NCI-H187 (cell line): ENCODE results near the gene FNDC5.

Source experiments
- DNase-seq, 2 experiments: peaks; one replicate each; lab custom pipeline; 2025; lab: John Stamatoyannopoulos, UW

FNDC5 gene

GRCh38 chr1:32884032-32884372 lies 13.3 kb upstream of the FNDC5 start:
- DNase-seq: no peak

DNA sequence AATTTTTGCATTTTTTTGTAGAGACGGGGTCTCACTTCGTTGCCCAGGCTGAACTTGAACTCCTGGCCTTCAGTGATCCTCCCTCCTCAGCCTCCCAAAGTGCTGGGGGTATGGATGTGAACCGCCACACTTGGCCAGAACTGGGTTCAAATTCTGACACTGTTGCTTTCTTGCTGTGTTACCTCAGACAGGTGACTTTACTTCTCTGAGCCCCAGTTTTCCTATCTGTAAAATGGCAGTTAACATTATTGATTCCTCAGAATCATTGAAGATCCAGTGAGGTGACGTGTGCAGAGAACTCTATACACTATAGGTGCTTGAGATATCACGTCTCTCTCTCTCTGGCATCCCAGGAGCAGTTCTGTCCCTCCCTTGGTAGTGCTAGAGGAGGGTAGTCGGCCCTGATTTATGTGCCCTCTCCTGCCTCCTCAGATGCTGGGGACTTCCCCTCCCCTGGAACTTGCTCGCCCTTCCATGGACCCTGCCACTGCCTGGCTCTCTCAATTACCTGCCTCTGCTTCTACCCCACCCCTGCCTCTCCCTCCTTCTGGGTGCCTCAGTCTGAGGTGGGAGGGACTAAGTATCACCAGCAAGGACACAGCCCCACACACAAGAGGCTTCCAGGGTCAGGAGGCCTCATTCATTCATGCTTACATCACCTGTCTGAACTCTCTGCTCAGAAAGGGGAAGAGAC lies 12.8 kb upstream of the FNDC5 start:
- no peak for DNase-seq

DNA sequence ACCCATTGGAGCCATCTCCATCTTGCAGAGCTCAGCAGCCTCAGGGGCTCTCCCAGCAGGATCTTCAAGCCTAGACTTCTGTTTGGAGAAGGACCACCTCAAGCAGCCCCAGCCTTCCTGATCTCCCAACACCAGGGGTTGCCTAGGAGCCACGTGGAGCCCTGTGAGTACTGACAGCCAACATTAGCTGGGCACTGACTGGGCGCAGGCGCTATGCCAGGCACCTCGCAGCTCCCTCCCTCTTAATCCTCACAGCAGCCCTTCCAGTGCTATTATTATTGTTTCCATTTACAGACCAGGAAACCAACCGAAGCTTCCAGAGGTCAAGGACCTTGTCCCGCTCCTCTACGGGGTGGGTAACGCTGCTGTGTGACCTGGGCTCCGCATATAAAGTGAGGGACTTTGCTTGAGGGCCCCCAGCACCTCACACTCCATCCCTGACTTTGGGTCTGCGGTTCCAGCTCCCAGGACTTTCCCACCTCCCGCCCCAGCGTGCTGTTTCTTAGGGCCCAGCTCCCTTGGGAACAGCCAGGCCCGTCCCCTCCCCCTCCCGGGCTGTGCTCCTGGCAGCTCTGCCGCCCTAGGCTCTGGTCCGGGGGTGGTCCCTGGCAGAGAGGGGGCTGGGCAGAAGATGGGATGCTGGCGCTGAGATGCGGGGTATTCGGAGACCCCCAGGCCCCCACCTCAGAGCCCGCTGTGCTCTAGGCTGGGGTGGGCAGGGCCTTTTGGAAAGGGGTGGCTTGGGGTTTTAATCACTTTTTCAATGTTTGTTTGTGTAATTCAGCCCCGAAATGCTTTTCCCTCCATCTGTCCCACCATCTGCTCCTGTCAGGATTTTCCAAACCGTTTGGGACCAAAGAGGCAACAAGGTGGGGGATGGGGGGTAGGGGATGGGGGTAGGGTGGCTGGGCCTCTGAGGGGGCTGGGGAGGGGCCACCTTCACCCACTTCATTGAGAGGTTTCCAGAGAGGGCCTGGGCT lies 11.4 kb upstream of the FNDC5 start:
- no peak for DNase-seq

- DNase-seq: no peak
These were observed 10.6 kb upstream of the FNDC5 start for GRCh38 chr1:32881291-32881690.

- DNase-seq: no peak
These were observed 7.9 kb upstream of the FNDC5 start for GRCh38 chr1:32878637-32879041.

DNA sequence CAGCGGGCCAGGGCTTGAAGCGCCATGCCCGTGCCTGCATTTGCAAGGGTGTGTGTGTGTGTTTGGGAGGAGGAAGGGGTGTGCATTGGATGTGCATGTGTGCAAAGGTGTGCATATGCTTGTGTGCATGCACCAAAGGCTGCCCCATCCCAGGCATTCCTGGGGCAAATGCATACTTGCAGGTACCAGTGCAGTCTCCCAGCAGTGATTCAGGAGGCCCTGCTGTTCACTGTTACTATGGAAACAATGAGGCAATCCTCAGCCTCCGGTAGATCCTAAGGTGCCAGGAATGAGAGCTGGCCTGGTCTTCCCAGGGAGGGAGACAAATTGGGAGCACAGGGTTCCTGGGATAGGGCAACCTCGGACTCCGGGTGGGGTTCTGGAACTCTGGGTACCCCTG lies 7.5 kb upstream of the FNDC5 start:
- DNase-seq: no peak

GRCh38 chr1:32877211-32878110 lies 6.7 kb upstream of the FNDC5 start:
- no peak for DNase-seq

DNA sequence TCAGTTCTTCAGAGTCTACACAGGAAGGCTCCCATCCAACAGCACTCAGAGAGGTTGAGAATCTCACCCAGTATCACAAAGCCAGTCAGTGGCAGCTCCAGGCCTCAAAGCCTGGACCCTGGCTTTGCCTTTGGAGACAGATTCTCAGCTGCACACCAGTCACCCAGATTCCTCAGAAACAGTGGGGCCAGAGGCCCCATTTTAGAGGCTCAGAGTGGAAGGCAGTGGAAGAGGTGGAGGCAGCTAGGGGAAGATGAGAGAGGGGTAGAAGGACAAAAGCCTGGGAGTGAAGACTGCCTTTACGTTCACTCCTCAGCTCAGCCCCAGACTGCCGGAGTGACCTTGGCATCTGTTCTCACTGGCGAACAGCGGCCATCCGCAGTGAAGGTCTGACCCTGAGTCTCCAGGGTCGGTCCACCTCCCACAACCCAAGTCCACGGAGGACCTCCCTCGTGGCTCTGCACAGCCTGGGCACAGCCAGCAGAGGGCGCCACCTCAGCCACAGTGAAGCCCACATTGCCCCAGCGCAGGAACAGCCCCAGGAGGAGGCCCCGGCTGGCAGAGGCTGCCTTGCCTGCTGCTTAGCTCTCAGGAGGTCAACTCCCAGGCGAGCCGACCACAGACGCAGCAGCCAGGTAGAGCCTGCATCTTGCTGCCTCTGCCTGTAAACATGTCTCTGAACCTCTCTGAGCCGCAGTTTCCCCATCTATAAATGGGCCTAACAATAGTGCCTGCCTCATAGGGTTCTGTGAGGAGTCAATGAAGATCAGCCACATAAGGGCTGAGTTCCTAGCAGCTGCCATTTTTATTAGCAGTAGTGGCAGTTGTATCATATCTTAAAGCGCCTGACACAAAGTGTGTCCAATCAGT lies 5.9 kb upstream of the FNDC5 start:
- peak in 1 of 2 experiments; percentile 17 for DNase-seq

DNA sequence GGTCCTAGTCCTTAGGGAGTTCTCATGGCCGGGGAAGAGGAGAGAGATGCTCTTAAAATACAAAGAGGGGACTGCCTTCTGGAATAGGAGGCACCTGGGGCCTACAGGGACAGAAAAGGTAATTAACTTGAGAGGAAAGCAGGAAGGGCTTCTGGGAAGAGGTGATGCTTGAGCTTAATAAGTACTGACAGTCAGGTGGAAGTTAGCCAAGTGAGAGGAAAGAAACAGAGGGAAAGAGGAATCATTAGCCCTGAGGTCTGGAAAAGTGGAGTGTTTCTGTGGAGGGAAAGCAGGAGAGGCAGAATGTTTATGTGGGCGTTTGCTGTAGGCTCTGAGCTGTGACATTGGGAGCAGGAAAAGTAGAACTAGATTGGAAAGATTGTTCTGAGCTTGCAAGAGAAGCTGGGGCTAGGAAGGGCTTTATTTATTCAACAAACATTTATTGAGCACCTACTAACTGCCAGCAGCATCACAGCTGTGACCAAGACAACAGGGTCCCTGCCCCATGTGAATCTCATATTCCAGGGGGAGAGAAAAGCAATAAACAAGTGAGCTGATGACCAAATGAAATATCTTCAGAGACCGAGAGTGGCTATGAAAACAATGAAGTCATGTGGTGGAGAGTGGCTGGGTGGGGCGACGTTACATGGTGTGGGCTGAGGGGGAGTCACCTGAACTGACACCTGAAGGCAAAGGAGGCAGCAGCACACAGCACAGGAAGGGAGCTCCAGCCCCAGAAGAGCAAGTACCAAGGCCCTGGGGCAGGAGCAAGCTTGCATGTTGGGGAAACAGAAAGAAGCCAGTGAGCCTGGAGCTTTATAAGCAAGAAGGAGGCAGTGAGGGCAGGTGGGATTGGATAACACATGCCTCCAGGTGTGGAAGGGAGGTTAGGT lies 4.4 kb upstream of the FNDC5 start:
- DNase-seq: no peak

- no peak for DNase-seq
These were observed 2.8 kb upstream of the FNDC5 start for GRCh38 chr1:32873484-32873883.

DNA sequence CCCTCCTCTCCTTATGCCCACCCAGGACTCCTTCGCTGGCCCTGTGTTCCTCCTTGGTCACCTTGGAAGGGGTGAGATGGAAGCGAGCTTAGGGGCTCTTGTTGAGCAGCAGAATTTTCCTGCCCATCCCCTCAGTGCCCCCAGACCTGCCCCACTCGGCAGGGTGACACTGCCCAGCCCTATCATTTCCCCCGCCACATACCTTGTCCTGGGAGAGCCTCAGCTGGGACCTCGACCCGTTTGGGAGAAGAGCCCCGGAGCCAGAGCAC lies 1.4 kb upstream of the FNDC5 start:
- no peak for DNase-seq

- DNase-seq: no peak
These were observed 866 bp upstream of the FNDC5 start for GRCh38 chr1:32871364-32872191.

DNA sequence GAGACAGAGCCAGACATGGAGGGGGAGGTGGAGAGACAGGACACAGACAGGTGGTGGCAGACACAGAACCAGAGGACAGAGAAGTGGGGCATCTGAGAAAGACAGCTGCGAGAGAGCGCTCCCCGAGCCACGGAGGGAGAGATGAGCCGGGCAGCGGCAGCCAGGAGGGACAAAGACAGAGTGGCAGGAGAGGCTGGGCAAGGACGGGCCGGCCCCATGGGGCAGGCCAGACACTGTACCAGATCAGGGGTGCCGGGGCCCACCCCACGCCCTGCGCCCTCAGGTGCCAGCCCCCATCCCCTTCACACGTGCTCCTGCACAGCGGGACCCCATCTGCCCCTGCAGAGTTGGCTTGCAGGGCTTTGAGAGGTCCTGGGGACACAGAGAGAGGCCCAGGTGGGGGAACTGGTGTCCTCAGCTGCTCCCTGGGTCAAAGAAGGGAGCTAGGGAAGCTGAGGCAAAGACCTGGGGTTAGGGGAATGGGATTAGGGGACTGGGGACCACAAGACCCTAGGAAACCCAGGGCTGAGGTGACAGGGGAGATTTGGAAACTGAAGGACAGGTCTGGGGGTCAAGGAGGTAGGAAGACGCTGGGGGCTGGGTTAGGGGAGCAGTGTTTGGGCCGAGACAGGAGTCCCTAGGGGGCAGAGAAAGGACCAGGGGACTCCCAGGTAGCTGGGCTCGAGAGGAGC lies 643 bp downstream of the FNDC5 start:
- DNase-seq: no peak

DNA sequence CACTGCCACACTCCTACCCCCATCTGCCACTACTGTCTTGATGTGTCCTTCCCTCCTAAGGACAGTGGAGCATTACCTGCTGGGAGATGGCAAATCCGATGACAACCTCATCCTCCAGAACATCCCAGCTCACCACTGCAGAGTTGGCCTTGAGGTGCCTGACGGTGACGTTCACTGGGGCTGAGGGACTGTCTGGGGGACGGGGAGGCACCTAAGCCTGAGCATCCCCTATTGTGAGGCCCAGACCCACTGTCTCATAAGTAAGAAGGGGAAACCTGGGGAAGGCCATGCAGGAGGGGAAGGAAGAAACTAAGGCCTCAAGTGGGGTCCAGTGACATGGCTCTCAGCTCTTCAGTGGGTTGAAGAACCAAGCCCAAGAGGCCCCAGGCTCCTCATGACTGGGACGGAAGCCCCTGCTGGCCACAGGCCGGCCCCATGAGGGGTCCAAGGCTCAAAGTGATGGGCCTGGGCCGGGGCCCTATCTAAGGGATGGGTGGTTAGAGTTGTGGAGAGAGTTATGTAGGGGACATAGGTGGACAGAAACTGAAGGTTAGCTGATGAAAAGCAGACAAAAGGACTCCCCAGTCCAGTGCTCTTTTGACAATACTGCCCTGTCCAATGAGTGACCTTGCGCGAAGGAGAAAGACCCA lies 1.8 kb downstream of the FNDC5 start:
- no peak for DNase-seq

- DNase-seq: no peak
These were observed 2.6 kb downstream of the FNDC5 start for GRCh38 chr1:32868085-32868484.

DNA sequence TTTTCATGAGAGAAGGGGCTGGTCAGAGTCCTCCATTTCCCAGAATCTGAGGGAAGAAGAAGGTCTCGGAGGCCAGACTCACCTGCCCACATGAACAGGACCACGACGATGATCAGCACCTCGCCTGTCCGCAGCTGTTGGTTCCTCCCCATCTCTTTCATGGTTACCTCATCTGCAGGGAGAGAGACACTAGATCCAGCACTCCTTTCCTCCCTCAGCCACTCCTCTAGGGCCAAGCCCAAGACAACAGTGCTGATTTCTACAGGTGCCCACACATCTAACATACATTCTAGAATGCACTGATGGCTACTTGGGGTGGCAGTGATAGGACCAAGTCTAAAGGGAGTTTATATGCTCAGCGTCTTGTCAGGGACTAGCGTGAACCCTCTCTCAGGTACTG lies 3.0 kb downstream of the FNDC5 start:
- no peak for DNase-seq

DNA sequence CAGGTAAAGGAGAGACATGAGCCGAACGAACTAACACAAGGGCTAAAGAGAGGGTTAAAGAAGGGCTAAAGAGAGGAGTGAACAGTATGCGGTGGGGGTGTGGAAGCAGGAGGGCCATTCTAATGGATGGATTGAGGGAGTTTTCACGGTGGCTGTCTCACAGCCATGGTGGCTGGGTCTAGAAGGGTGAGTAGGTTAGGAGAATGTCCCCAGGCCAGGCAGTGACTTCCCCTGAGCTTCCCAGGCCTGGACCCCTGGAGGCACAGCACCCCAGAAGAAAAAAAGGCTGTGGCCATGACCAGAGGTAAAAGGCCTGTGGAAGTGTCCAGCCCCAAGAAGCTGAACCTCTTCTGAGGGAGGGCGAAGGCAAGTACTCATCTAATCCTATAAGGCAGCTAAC lies 3.6 kb downstream of the FNDC5 start:
- no peak for DNase-seq

- no peak for DNase-seq
These were observed 4.9 kb downstream of the FNDC5 start for GRCh38 chr1:32865639-32866405.
